ENCODE data around the gene STON2.
A peak's percentile ranks its signal among the peaks of the same experiment; 100 is the strongest.

The STON2 gene

GRCh38 chr14:81330619-81331122 lies 69.5 kb downstream of the STON2 start:
- no peak for DNase-seq

- DNase-seq = no peak
These were observed 70.3 kb downstream of the STON2 start for GRCh38 chr14:81329640-81330381.

- no peak for DNase-seq
These were observed 73.7 kb downstream of the STON2 start for GRCh38 chr14:81326451-81326850.

- no peak for DNase-seq
These were observed 76.1 kb downstream of the STON2 start for GRCh38 chr14:81324011-81324410.

- no peak for DNase-seq
These were observed 77.0 kb downstream of the STON2 start for GRCh38 chr14:81323093-81323492.

- DNase-seq = no peak
These were observed 80.2 kb downstream of the STON2 start for GRCh38 chr14:81319946-81320345.

- no peak for DNase-seq
These were observed 80.8 kb downstream of the STON2 start for GRCh38 chr14:81319314-81319713.

GRCh38 chr14:81315341-81315740 lies 84.8 kb downstream of the STON2 start:
- no peak for DNase-seq

- DNase-seq = no peak
These were observed 85.5 kb downstream of the STON2 start for GRCh38 chr14:81314443-81315175.

- peak; percentile 64 to 73 for DNase-seq
These were observed 86.2 kb downstream of the STON2 start for GRCh38 chr14:81313775-81314429.

- no peak for DNase-seq
These were observed 86.9 kb downstream of the STON2 start for GRCh38 chr14:81313200-81313599.

GRCh38 chr14:81312289-81312876 lies 87.7 kb downstream of the STON2 start:
- DNase-seq = no peak

- DNase-seq = peak; percentile 47 to 55
These were observed 88.3 kb downstream of the STON2 start for GRCh38 chr14:81311778-81312177.

- DNase-seq = peak; percentile 36 to 40
These were observed 89.0 kb downstream of the STON2 start for GRCh38 chr14:81311141-81311540.

- no peak for DNase-seq
These were observed 89.5 kb downstream of the STON2 start for GRCh38 chr14:81310606-81311005.

GRCh38 chr14:81309511-81309910 lies 90.6 kb downstream of the STON2 start:
- DNase-seq = no peak

GRCh38 chr14:81305743-81306142 lies 94.4 kb downstream of the STON2 start:
- DNase-seq = no peak

- DNase-seq = no peak
These were observed 95.1 kb downstream of the STON2 start for GRCh38 chr14:81305065-81305464.

GRCh38 chr14:81303258-81303935 lies 96.7 kb downstream of the STON2 start:
- peak; percentile 70 for DNase-seq

- DNase-seq = no peak
These were observed 97.5 kb downstream of the STON2 start for GRCh38 chr14:81302638-81303037.

GRCh38 chr14:81301813-81302212 lies 98.3 kb downstream of the STON2 start:
- no peak for DNase-seq

- peak in 1 of 2 donors; percentile 8 for DNase-seq
These were observed 98.8 kb downstream of the STON2 start for GRCh38 chr14:81301371-81301770.

Data from inflammatory macrophage (primary cell).